Measurements from ENCODE around the gene TBC1D21. TPM values are rescaled to one million over a fixed set of nuclear protein-coding genes. Genes with fewer than 3 reads are reported as not detected.

Gene TBC1D21
- total RNA-seq, 4 donors from 2014 or later, result not detected

DNA sequence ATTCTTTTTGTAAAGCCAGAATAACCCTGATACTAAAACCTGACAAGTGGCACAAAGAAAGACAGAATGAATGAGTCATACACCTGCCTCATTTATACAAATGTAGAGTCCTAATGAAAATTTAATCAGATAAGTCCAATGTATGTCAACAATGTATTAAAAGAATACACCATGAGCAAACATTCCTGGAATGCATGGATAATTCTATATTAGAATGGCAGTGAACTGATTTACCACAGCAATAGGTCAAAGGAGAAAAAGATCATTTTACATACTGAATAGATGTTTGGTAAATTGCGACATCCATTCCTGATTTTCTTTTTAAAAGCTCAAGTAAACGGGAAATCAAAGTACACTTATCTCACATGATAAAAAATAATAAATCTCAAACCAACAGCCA, 41.7 kb downstream of the TBC1D21 start:
- 89 to 90% methylated on average over 2 of the region's 2 CpGs for WGBS, 2 donors (ENCODE audit: low coverage in 1 of 2)
- Histone ChIP-seq H3K27me3 (no peaks in the 10 kb centered on the region), H3K9me3 (no peaks in the 10 kb centered on the region), H3K27ac (no peak overlapping the region), H3K36me3 (peaks cover 0 to 9% of the 10 kb centered on the region in 2 donors), H3K4me3 (no peak overlapping the region), H3K4me1 (no peaks in the 10 kb centered on the region)
- TF ChIP-seq POLR2AphosphoS5 (IDR thresholded peaks at IDR 0.05) (no peak), POLR2A (IDR thresholded peaks at IDR 0.05) (no peak), EP300 (IDR thresholded peaks at IDR 0.05) (no peak)
- TF ChIP-seq, protein P1, sequence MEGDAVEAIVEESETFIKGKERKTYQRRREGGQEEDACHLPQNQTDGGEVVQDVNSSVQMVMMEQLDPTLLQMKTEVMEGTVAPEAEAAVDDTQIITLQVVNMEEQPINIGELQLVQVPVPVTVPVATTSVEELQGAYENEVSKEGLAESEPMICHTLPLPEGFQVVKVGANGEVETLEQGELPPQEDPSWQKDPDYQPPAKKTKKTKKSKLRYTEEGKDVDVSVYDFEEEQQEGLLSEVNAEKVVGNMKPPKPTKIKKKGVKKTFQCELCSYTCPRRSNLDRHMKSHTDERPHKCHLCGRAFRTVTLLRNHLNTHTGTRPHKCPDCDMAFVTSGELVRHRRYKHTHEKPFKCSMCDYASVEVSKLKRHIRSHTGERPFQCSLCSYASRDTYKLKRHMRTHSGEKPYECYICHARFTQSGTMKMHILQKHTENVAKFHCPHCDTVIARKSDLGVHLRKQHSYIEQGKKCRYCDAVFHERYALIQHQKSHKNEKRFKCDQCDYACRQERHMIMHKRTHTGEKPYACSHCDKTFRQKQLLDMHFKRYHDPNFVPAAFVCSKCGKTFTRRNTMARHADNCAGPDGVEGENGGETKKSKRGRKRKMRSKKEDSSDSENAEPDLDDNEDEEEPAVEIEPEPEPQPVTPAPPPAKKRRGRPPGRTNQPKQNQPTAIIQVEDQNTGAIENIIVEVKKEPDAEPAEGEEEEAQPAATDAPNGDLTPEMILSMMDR (IDR thresholded peaks at IDR 0.05), result no peak
- no peak for ATAC-seq

DNA sequence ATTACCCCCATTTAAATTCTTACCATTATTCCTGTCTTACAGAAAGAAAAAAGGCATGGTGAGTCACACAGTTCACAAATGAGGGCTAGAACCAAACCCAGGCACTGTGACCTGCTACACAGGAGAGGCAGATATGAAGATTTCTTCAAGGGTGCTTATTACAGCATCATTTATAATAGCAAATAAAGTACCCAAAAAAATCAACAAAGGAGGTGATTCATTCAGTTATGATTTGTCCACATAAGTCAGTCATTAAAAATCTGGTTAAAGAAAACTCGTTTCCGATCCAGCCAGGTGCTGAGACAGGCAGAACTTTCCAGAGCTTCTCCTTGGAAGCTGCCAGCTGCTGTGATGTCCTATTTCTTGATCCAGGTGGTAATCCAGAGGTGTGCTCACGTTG, 45.4 kb downstream of the TBC1D21 start:
- no peak for ATAC-seq
- Histone ChIP-seq H3K36me3 (peaks cover 0 to 9% of the 10 kb centered on the region in 2 donors), H3K4me3 (no peak overlapping the region), H3K27me3 (no peaks in the 10 kb centered on the region), H3K27ac (no peak overlapping the region), H3K9me3 (no peaks in the 10 kb centered on the region), H3K4me1 (peaks cover 11 to 37% (median 25%) of the 10 kb centered on the region in 3 donors)
- TF ChIP-seq, protein P1 (IDR thresholded peaks at IDR 0.05), result no peak
- TF ChIP-seq POLR2AphosphoS5 (IDR thresholded peaks at IDR 0.05) (no peak), EP300 (IDR thresholded peaks at IDR 0.05) (no peak), POLR2A (IDR thresholded peaks at IDR 0.05) (no peak)
- 75 to 90% methylated on average over 2 to 3 of the region's 3 CpGs for WGBS, 2 donors (ENCODE audit: low coverage in 1 of 2)

DNA sequence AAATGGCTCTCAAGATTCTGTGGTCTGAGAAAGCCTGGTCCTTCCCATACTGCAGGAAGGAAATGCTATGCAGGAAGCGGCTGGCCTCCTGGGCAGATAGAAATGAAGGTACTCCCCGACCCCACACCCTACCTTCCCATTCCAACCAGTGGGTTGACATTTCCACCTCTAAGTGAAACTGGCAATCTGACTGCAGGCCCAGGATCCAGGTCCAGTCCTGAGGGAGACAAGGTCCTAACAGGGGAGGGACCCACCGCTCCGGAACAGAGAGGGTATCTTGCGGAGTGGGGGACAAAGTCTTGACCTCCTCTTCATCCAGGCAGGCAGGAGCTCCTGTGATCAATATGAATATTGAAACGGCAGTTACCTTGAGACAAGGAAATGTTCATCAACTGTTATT, 46.3 kb downstream of the TBC1D21 start:
- peak overlapping the region in 1 of 4 donors; percentile 97 for H3K27ac ChIP-seq
- H3K4me3 ChIP-seq, result no peak overlapping the region
- TF ChIP-seq EP300 (IDR thresholded peaks at IDR 0.05) (no peak), POLR2A (IDR thresholded peaks at IDR 0.05) (no peak), POLR2AphosphoS5 (IDR thresholded peaks at IDR 0.05) (no peak)
- TF ChIP-seq, protein P1 (IDR thresholded peaks at IDR 0.05), result no peak
- H3K4me1 ChIP-seq, result peaks cover 15 to 46% (median 34%) of the 10 kb centered on the region in 3 donors
- ATAC-seq, result no peak
- no peaks in the 10 kb centered on the region for H3K9me3 ChIP-seq
- no peaks in the 10 kb centered on the region for H3K27me3 ChIP-seq
- peaks cover 0 to 9% of the 10 kb centered on the region in 2 donors for H3K36me3 ChIP-seq
- WGBS, 2 donors (ENCODE audit: low coverage in 1 of 2), result 82 to 100% methylated on average over 4 of the region's 6 CpGs

DNA sequence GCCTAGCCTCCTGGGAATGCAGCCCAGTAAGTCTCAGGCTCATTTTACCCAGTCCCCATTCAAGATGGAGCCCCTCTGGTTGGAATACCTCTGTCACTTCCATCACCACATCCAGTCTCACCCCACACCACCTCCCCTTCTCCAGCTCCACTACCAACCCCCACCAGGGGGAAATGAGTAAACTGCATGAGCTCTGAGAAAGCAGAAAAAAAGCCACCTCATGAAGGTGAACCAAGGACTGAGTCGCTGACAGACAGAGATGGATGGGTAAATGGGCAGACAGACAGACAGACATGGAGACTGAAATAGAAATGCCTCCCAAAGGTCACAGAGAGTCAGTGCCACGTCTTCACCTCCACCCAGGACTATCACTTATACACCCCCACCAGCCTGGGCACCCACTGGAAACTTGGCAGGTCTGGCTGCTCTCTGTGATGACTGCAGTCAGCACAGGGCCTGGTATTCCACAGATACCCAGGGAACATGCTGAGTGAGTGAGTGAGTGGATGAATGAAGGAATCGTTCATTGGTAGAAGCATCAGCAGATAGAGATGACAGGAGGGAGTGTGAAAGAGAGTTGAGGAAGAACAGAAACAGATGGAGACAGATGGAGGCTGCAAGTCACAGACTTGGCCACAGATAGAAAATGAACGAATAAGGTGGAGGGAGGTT, 48.0 kb downstream of the TBC1D21 start:
- Histone ChIP-seq H3K4me3 (no peak overlapping the region), H3K4me1 (peaks cover 17 to 63% (median 51%) of the 10 kb centered on the region in 3 donors), H3K36me3 (peaks cover 0 to 9% of the 10 kb centered on the region in 2 donors), H3K27ac (peak overlapping the region in 3 of 4 donors; percentile 96 to 97 (median 96)), H3K27me3 (no peaks in the 10 kb centered on the region), H3K9me3 (no peaks in the 10 kb centered on the region)
- TF ChIP-seq POLR2AphosphoS5 (IDR thresholded peaks at IDR 0.05) (no peak), EP300 (IDR thresholded peaks at IDR 0.05) (no peak), POLR2A (IDR thresholded peaks at IDR 0.05) (no peak)
- TF ChIP-seq, protein P1 (IDR thresholded peaks at IDR 0.05), result no peak
- WGBS, 2 donors (ENCODE audit: low coverage in 1 of 2), result 42 to 54% methylated on average over 4 of the region's 4 CpGs
- no peak for ATAC-seq

All from gastroesophageal sphincter (tissue), 4 donors.